Gastrocnemius medialis (tissue), 4 donors: ENCODE results near the gene BEND7. TPM values are rescaled to one million over a fixed set of nuclear protein-coding genes. Genes with fewer than 3 reads are reported as not detected.

Experiments
- ATAC-seq, 2 donors: fragments of 150-250 bp; one replicate each; pipeline ENCODE4 v1.9.1; 2016
- DNase-seq, 2 donors: peaks; one replicate each; pipeline ENCODE4 v3.0.0-alpha.2; 2019
- H3K27ac ChIP-seq, 4 donors: fragments of 200-600 bp; sonication (generic); 1 replicate in 1 of 4; 2 replicates in 3 of 4; pipeline ENCODE4 v1.5.1; 2016 to 2018; ENCODE audit warnings: mild to moderate bottlenecking in 2 of 4, moderate library complexity in 1 of 4
- H3K27me3 ChIP-seq, 3 donors: fragments of 200-600 bp; sonication (generic) in 2 of 3; 1 replicate in 1 of 3; 2 replicates in 2 of 3; pipeline versions ENCODE4 v1.5.1 to v1.6.0; 2016 to 2019; ENCODE audit warnings: mild to moderate bottlenecking in 1 of 3, moderate library complexity in 1 of 3
- H3K36me3 ChIP-seq, 2 donors: fragments of 200-600 bp; sonication (generic) in 1 of 2; one replicate each; pipeline ENCODE4 v1.5.1; 2017 to 2018
- H3K4me1 ChIP-seq, 2 donors: fragments of 200-600 bp; sonication (generic) in 1 of 2; one replicate each; pipeline ENCODE4 v1.5.1; 2016 to 2017; ENCODE audit warnings: mild to moderate bottlenecking in 2 of 2
- H3K4me3 ChIP-seq, 4 donors: fragments of 200-600 bp; sonication (generic) in 3 of 4; 1 replicate in 1 of 4; 2 replicates in 3 of 4; pipeline ENCODE4 v1.5.1; 2016 to 2019; ENCODE audit warnings: mild to moderate bottlenecking in 2 of 4
- H3K9me3 ChIP-seq, 3 donors: fragments of 200-600 bp; sonication (generic) in 2 of 3; 1 replicate in 1 of 3; 2 replicates in 2 of 3; pipeline ENCODE4 v1.5.1; 2016 to 2019
- POLR2A ChIP-seq, 2 donors: fragments of 450-650 bp; IDR thresholded peaks; one replicate each; pipeline ENCODE4 v1.6.1; 2017; ENCODE audit warnings: antibody characterized with exemption in 2 of 2, mild to moderate bottlenecking in 2 of 2, moderate library complexity in 2 of 2
- in situ Hi-C, 4 donors: fragments of 200-750 bp; cut with MboI; loops; one replicate each; pipeline versions ENCODE4 v1.15.0 to v1.8.0; 2017; ENCODE audit warnings: low sequenced_read_pairs in 4 of 4
- intact Hi-C: fragments of 100-400 bp; cut with DNase I; formaldehyde crosslinking; loops from one replicate; pipeline ENCODE4 v1.15.1; 2023; ENCODE audit warnings: low total_unique reads
- total RNA-seq, 4 donors: library from RNA; depleted of rRNA; stranded (reverse); fragments of >200 nt; gene quantifications; one replicate each; pipeline versions ENCODE4 v1.1.0 to v1.2.3, GENCODE V29; 2016
- TF ChIP-seq, protein P1 (sequence below), 5 experiments: fragments of 450-650 bp in 3 of 5; fragments of 200-600 bp in 2 of 5; sonication (generic) in 2 of 5; IDR thresholded peaks in 4 of 5; conservative IDR thresholded peaks in 1 of 5; 1 replicate in 4 of 5; 2 replicates in 1 of 5; pipeline ENCODE4 v1.5.1; 2016 to 2019; ENCODE audit warnings: antibody characterized with exemption in 5 of 5, mild to moderate bottlenecking in 3 of 5, moderate library complexity in 3 of 5

Gene BEND7
- total RNA-seq, 4 donors from 2014 or later, result 23.6 to 35.5 (median 26.1) TPM

DNA sequence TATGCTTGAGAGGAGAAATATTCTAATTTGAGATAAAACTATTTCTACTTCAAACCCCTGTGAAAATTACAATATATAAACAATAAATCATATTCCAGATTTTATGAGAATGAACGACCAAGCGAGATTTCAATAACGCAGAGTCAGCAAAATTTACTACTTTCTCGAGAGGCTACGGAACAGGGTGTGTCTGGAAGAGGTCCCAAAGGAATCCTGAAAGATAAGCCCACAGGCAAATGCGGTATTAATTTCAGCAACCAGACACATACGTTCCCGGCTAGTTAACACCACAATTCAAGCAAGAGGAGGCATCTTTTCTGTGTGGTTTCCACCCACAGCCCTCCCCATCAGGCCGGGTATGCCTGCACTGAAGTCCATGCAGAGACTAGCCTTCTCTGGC, 26.4 kb downstream of the BEND7 start:
- intact Hi-C loops, result no loop called here
- DNase-seq (no peak), ATAC-seq (no peak)
- no peaks in the 10 kb centered on the region for H3K27me3 ChIP-seq
- peaks cover 4 to 9% of the 10 kb centered on the region in 2 donors for H3K4me1 ChIP-seq
- no peaks in the 10 kb centered on the region for H3K9me3 ChIP-seq
- no peak overlapping the region for H3K27ac ChIP-seq
- no peak for TF ChIP-seq POLR2A (IDR thresholded peaks at IDR 0.05)
- TF ChIP-seq, protein P1, sequence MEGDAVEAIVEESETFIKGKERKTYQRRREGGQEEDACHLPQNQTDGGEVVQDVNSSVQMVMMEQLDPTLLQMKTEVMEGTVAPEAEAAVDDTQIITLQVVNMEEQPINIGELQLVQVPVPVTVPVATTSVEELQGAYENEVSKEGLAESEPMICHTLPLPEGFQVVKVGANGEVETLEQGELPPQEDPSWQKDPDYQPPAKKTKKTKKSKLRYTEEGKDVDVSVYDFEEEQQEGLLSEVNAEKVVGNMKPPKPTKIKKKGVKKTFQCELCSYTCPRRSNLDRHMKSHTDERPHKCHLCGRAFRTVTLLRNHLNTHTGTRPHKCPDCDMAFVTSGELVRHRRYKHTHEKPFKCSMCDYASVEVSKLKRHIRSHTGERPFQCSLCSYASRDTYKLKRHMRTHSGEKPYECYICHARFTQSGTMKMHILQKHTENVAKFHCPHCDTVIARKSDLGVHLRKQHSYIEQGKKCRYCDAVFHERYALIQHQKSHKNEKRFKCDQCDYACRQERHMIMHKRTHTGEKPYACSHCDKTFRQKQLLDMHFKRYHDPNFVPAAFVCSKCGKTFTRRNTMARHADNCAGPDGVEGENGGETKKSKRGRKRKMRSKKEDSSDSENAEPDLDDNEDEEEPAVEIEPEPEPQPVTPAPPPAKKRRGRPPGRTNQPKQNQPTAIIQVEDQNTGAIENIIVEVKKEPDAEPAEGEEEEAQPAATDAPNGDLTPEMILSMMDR (IDR thresholded peaks at IDR 0.05 in 4 of 5, conservative IDR thresholded peaks at IDR 0.05 in 1 of 5), result no peak
- no peak overlapping the region for H3K4me3 ChIP-seq
- in situ Hi-C loops, result no loop called here
- H3K36me3 ChIP-seq, result peaks cover 0 to 18% of the 10 kb centered on the region in 2 donors

DNA sequence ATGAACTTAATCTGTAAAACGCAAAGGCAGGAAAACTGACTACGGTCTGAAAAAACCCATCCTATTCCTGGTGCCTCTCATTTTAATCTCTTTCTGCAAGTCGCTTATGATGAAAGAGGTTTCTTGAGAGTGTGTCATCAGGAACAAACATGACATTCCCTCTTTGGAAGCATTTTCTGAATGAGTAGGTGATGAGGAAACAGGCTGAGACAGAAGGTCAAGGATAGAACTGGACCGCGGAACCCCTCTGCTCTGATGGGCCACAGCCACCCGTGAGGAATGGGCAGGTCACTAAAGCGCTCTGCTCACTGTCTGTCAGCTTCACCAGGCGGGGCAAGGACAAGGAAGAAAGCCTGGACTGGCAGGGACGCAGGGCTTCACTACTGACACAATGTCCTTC, 28.6 kb downstream of the BEND7 start:
- Histone ChIP-seq H3K4me1 (peaks cover 4 to 9% of the 10 kb centered on the region in 2 donors), H3K27me3 (no peaks in the 10 kb centered on the region), H3K27ac (no peak overlapping the region), H3K4me3 (no peak overlapping the region), H3K36me3 (peaks cover 0 to 29% of the 10 kb centered on the region in 2 donors), H3K9me3 (no peaks in the 10 kb centered on the region)
- DNase-seq, result no peak
- TF ChIP-seq POLR2A (IDR thresholded peaks at IDR 0.05), result no peak
- TF ChIP-seq, protein P1 (IDR thresholded peaks at IDR 0.05 in 4 of 5, conservative IDR thresholded peaks at IDR 0.05 in 1 of 5), result no peak
- no peak for ATAC-seq
- in situ Hi-C loops (no loop called here), intact Hi-C loops (no loop called here)

DNA sequence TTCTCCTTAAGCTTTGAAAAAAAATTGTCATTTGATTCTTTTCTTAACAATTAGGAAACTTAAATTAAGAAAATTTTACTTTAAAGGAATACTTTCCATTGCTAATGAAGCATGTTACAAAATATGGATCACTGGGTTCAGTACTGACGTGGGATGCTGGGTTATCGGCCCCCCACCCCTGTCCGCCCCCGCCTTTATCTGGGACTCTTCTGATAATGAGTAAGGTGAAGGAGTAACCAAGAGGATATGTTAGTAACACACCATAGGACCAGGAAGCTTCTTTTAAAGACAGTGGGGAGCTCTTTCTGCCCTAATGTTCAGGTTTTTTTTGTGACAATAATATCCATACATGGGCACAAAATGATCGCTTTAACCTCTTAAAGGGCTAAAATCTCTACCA, 29.7 kb downstream of the BEND7 start:
- H3K4me3 ChIP-seq, result no peak overlapping the region
- no peak for DNase-seq
- no peak for ATAC-seq

GRCh38 chr10:13496931-13497330, 31.9 kb downstream of the BEND7 start:
- H3K36me3 ChIP-seq, result peaks cover 0 to 39% of the 10 kb centered on the region in 2 donors
- H3K4me3 ChIP-seq, result no peak overlapping the region
- TF ChIP-seq, protein P1 (IDR thresholded peaks at IDR 0.05 in 4 of 5, conservative IDR thresholded peaks at IDR 0.05 in 1 of 5), result no peak
- TF ChIP-seq POLR2A (IDR thresholded peaks at IDR 0.05), result no peak
- in situ Hi-C loops (no loop called here), intact Hi-C loops (no loop called here)
- no peaks in the 10 kb centered on the region for H3K4me1 ChIP-seq
- ATAC-seq, result no peak
- H3K9me3 ChIP-seq, result no peaks in the 10 kb centered on the region
- H3K27me3 ChIP-seq, result no peaks in the 10 kb centered on the region
- DNase-seq, result no peak
- no peak overlapping the region for H3K27ac ChIP-seq

More for the DNA sequence above, 29.7 kb downstream of the BEND7 start:
- Histone ChIP-seq H3K9me3 (no peaks in the 10 kb centered on the region), H3K36me3 (peaks cover 0 to 39% of the 10 kb centered on the region in 2 donors), H3K27me3 (no peaks in the 10 kb centered on the region), H3K27ac (no peak overlapping the region), H3K4me1 (peaks cover 4 to 9% of the 10 kb centered on the region in 2 donors)
- TF ChIP-seq POLR2A (IDR thresholded peaks at IDR 0.05), result no peak
- TF ChIP-seq, protein P1 (IDR thresholded peaks at IDR 0.05 in 4 of 5, conservative IDR thresholded peaks at IDR 0.05 in 1 of 5), result no peak
- intact Hi-C loops (no loop called here), in situ Hi-C loops (no loop called here)

- intact Hi-C loops, result no loop called here
- H3K27me3 ChIP-seq, result no peaks in the 10 kb centered on the region
- H3K9me3 ChIP-seq, result no peaks in the 10 kb centered on the region
- no peak for TF ChIP-seq POLR2A (IDR thresholded peaks at IDR 0.05)
- TF ChIP-seq, protein P1 (IDR thresholded peaks at IDR 0.05 in 4 of 5, conservative IDR thresholded peaks at IDR 0.05 in 1 of 5), result no peak
- H3K36me3 ChIP-seq, result peaks cover 0 to 39% of the 10 kb centered on the region in 2 donors
- no peaks in the 10 kb centered on the region for H3K4me1 ChIP-seq
- H3K27ac ChIP-seq, result no peak overlapping the region
- DNase-seq (no peak), ATAC-seq (no peak)
- in situ Hi-C loops, result no loop called here
- no peak overlapping the region for H3K4me3 ChIP-seq
These were observed 32.6 kb downstream of the BEND7 start for GRCh38 chr10:13496164-13496563.
